NCI-H524 (cell line): ENCODE data around the gene STAG1.
"Not testable (repeated sequence)": the region's sequence is repeated elsewhere in the genome, so short reads cannot be mapped to it uniquely, and the experiment has no call there.

Experiments
- DNase-seq, 2 experiments: peaks; one replicate each; lab custom pipeline; 2025; lab: John Stamatoyannopoulos, UW

STAG1 gene

GRCh38 chr3:136586580-136586979 is 165.6 kb downstream of the STAG1 start:
- no peak for DNase-seq

- no peak for DNase-seq
Measured at GRCh38 chr3:136584728-136585127, 167.4 kb downstream of the STAG1 start.

- DNase-seq, result no peak
Measured at GRCh38 chr3:136583823-136584222, 168.4 kb downstream of the STAG1 start.

- no peak for DNase-seq
Measured at GRCh38 chr3:136577791-136578190, 174.4 kb downstream of the STAG1 start.

GRCh38 chr3:136576279-136577009 is 175.7 kb downstream of the STAG1 start:
- no peak for DNase-seq

- DNase-seq, result no peak
Measured at GRCh38 chr3:136567599-136568188, 184.5 kb downstream of the STAG1 start.

- DNase-seq, result not testable (repeated sequence)
Measured at GRCh38 chr3:136564962-136565361, 187.2 kb downstream of the STAG1 start.

- DNase-seq, result no peak
Measured at GRCh38 chr3:136562026-136562425, 190.2 kb downstream of the STAG1 start.

GRCh38 chr3:136559896-136560295 is 192.3 kb downstream of the STAG1 start:
- DNase-seq, result no peak

GRCh38 chr3:136549461-136549860 is 202.7 kb downstream of the STAG1 start:
- not testable (repeated sequence) for DNase-seq

- DNase-seq, result peak in 1 of 2 experiments; percentile 58
Measured at GRCh38 chr3:136547293-136547692, 204.9 kb downstream of the STAG1 start.

- peak in 1 of 2 experiments; percentile 22 for DNase-seq
Measured at GRCh38 chr3:136546720-136547119, 205.5 kb downstream of the STAG1 start.

- no peak for DNase-seq
Measured at GRCh38 chr3:136545664-136546268, 206.4 kb downstream of the STAG1 start.

GRCh38 chr3:136544532-136544931 is 207.6 kb downstream of the STAG1 start:
- DNase-seq, result no peak

- DNase-seq, result no peak
Measured at GRCh38 chr3:136543385-136543784, 208.8 kb downstream of the STAG1 start.

- no peak for DNase-seq
Measured at GRCh38 chr3:136535906-136536305, 216.3 kb downstream of the STAG1 start.

GRCh38 chr3:136532766-136533165 is 219.4 kb downstream of the STAG1 start:
- DNase-seq, result no peak

GRCh38 chr3:136518102-136518501 is 234.1 kb downstream of the STAG1 start:
- no peak for DNase-seq

- no peak for DNase-seq
Measured at GRCh38 chr3:136516656-136517055, 235.5 kb downstream of the STAG1 start.

GRCh38 chr3:136516095-136516494 is 236.1 kb downstream of the STAG1 start:
- DNase-seq, result no peak

- not testable (repeated sequence) for DNase-seq
Measured at GRCh38 chr3:136514533-136514932, 237.6 kb downstream of the STAG1 start.

GRCh38 chr3:136513367-136513766 is 238.8 kb downstream of the STAG1 start:
- DNase-seq, result no peak

- DNase-seq, result no peak
Measured at GRCh38 chr3:136512381-136512780, 239.8 kb downstream of the STAG1 start.
